ENCODE results near the gene SLC25A33. TPM values are rescaled to one million over a fixed set of nuclear protein-coding genes. Genes with fewer than 3 reads are reported as not detected.
"Not testable (repeated sequence)": the region's sequence is repeated elsewhere in the genome, so short reads cannot be mapped to it uniquely, and the experiment has no call there.

SLC25A33 gene, protein sequence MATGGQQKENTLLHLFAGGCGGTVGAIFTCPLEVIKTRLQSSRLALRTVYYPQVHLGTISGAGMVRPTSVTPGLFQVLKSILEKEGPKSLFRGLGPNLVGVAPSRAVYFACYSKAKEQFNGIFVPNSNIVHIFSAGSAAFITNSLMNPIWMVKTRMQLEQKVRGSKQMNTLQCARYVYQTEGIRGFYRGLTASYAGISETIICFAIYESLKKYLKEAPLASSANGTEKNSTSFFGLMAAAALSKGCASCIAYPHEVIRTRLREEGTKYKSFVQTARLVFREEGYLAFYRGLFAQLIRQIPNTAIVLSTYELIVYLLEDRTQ
- 3.7 TPM for total RNA-seq
- polyA plus RNA-seq: 2.8 TPM

GRCh38 chr1:9539165-9539828 lies at the start of gene SLC25A33:
TSS of gene SLC25A33 (plus strand) at chr1:9539465. CDS start at chr1:9539692, 227 bp downstream.
- H3K4me3 ChIP-seq (ENCODE audit: low read depth, low read length): peak within 1 kb of the TSS; percentile 76
- peak; percentile 96 for DNase-seq (ENCODE audit: extremely low spot score)
- under 1% methylated on average over 91 of the region's 92 CpGs for WGBS
- H3K4me1 ChIP-seq (ENCODE audit: insufficient read depth): no peaks in the 10 kb centered on the region
- H3K27ac ChIP-seq (ENCODE audit: low read depth): peak within 1 kb of the TSS; percentile 75
- H3K36me3 ChIP-seq (ENCODE audit: insufficient read depth): no peaks in the 10 kb centered on the region

DNA sequence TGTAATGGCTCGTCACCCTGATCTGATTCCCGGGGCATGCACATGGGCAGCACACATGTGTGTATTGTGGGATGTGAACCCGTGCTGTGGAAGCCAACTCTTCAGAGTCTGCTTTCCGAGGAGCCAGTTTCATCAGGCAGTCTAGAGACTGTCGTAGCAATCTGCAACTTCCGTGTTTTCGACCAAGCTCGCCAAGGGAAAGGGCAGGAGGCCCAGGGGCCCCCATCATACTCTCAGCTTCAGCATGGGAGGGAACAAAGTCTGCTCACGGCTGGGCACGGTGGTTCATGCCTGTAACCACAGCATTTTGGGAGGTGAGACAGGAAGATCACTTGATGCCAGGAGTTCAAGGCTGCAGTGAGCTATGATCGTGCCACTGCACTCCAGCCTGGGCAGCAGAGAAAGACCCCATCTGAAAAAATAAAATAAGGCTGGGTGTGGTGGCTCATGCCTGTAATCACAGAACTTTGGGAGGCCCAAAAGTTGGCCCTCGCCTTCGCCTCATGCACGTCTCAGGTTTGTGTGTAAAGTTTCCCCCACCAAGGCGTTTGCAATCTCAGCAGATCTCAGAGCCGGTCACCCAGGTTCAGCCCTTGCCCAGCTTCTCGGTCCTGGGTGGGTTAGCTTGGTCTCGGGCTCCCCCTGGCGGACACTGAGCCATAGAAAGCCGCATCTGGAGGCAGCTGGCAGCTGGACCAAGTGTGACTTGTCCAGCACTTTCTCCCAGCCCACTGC lies 48.5 kb upstream of the SLC25A33 start:
- WGBS: 43% methylated on average over 20 of the region's 20 CpGs
- DNase-seq (ENCODE audit: extremely low spot score): peak; percentile 20
- no peaks in the 10 kb centered on the region for H3K36me3 ChIP-seq (ENCODE audit: insufficient read depth)
- no peak overlapping the region for H3K27ac ChIP-seq (ENCODE audit: low read depth)
- H3K4me3 ChIP-seq (ENCODE audit: low read depth, low read length): no peak overlapping the region
- no peaks in the 10 kb centered on the region for H3K4me1 ChIP-seq (ENCODE audit: insufficient read depth)

DNA sequence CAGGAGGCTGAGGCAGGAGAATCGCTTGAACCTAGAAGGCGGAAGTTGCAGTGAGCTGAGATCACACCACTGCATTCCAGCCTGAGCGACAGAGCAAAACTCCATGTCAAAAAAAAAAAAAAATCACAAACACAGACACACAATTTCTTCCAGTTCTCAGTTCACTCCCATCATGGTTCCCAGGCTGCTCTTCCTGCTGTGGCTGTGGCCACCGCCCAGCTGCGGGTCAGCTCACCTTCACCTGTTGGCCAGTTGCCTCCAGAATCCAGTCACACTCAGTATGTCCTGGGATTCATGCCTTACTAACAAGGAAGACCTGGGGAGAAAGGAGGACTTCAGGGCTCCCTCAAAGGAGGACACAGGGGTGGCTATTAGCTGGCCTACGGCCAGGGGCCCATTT lies 45.9 kb upstream of the SLC25A33 start:
- 91% methylated on average over 6 of the region's 6 CpGs for WGBS

GRCh38 chr1:9494936-9495758 lies 44.1 kb upstream of the SLC25A33 start:
- H3K27ac ChIP-seq (ENCODE audit: low read depth): no peak overlapping the region
- DNase-seq (ENCODE audit: extremely low spot score): no peak
- H3K4me3 ChIP-seq (ENCODE audit: low read depth, low read length): no peak overlapping the region
- H3K4me1 ChIP-seq (ENCODE audit: insufficient read depth): no peaks in the 10 kb centered on the region
- no peaks in the 10 kb centered on the region for H3K36me3 ChIP-seq (ENCODE audit: insufficient read depth)
- WGBS: 11% methylated on average over 48 of the region's 48 CpGs

More for the DNA sequence above, 45.9 kb upstream of the SLC25A33 start:
- Histone ChIP-seq H3K4me3 (ENCODE audit: low read depth, low read length) (no peak overlapping the region), H3K36me3 (ENCODE audit: insufficient read depth) (no peaks in the 10 kb centered on the region), H3K4me1 (ENCODE audit: insufficient read depth) (no peaks in the 10 kb centered on the region), H3K27ac (ENCODE audit: low read depth) (no peak overlapping the region)
- no peak for DNase-seq (ENCODE audit: extremely low spot score)

GRCh38 chr1:9495854-9496374 lies 43.4 kb upstream of the SLC25A33 start:
- Histone ChIP-seq H3K4me1 (ENCODE audit: insufficient read depth) (no peaks in the 10 kb centered on the region), H3K4me3 (ENCODE audit: low read depth, low read length) (no peak overlapping the region), H3K36me3 (ENCODE audit: insufficient read depth) (no peaks in the 10 kb centered on the region), H3K27ac (ENCODE audit: low read depth) (no peak overlapping the region)
- DNase-seq (ENCODE audit: extremely low spot score): no peak
- WGBS: 86% methylated on average over 8 of the region's 8 CpGs

DNA sequence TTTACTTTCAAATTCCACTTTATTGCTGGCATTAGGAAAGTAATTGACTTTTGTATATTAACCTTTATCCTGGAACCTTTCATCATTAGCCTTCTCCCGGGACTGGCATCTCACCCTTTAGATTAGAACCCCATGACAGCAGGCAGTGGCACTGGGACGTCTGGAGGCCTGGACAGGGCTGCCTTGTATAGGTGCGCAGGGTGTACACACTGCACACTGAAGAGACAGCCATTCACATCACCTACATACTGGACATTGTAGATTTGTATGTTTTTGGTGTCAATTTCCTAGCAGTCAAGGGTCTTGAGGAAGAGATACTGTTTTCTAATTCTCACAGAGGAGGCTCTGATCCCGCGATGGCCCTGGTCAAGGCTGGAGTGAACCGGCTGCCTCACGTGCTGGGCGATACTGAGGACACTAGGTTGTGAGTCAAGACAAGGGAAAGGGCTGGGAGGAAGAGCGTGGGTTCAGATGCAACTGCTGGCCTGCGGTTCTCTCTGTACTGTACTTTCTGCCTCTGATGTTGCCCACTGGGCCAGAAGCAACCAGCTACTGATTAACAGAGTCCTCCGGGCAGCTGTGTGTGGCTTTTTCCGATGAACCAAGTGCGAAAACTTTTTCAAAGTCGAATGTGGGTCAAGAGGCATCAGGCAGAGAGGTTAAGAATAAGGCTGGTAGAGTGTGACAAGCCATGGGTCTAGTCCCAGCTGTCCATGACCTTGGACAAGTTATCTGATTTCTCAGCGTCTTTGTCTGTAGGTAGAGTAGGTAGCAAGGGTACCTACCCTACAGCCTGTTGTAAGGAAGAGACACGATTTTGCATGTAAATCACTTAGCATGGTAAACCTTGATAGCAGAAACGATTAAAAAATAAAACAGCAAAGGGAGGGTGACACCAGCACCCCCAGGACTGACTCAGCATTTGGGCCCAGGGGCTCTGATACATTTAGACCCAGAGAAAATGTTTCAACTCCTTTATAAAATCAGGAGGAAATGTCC lies 38.2 kb upstream of the SLC25A33 start:
- H3K4me1 ChIP-seq (ENCODE audit: insufficient read depth): no peaks in the 10 kb centered on the region
- DNase-seq (ENCODE audit: extremely low spot score): no peak
- no peak overlapping the region for H3K4me3 ChIP-seq (ENCODE audit: low read depth, low read length)
- H3K36me3 ChIP-seq (ENCODE audit: insufficient read depth): no peaks in the 10 kb centered on the region
- WGBS: 83% methylated on average over 17 of the region's 17 CpGs
- H3K27ac ChIP-seq (ENCODE audit: low read depth): no peak overlapping the region

DNA sequence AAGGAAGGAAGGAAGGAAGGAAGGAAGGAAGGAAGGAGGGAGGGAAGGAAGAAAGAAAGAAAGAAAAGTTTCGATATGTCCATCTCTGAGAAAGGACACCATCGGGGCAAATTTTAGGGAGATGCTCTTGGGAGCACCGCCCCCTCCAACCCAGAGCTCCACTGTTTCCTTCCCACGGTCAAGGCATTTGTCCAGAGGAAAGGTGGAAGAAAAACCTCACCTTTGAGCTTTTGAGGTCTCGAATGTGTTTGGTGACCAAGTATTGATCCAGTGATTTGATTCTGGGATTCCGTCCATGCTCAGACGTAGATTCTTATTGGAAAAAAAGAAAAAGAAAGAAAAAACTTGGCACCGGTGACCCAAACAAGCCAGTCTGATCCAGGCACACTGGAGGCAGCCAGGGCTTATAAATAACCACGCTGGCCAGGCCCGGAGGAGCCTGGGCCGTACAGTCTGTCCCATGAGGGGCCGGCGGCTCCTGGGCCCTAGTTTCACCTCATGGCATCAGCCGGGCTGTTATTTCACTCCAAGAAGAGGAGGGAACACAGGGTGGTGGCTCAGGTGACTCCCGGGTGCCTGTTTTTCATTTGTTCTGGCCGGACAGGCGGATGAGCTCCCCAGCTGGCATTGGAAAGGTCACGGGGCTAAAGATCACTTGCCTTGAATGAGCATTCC lies 36.1 kb upstream of the SLC25A33 start:
- Histone ChIP-seq H3K36me3 (ENCODE audit: insufficient read depth) (no peaks in the 10 kb centered on the region), H3K4me3 (ENCODE audit: low read depth, low read length) (no peak overlapping the region), H3K27ac (ENCODE audit: low read depth) (no peak overlapping the region), H3K4me1 (ENCODE audit: insufficient read depth) (no peaks in the 10 kb centered on the region)
- WGBS: 72% methylated on average over 18 of the region's 18 CpGs
- DNase-seq (ENCODE audit: extremely low spot score): no peak

DNA sequence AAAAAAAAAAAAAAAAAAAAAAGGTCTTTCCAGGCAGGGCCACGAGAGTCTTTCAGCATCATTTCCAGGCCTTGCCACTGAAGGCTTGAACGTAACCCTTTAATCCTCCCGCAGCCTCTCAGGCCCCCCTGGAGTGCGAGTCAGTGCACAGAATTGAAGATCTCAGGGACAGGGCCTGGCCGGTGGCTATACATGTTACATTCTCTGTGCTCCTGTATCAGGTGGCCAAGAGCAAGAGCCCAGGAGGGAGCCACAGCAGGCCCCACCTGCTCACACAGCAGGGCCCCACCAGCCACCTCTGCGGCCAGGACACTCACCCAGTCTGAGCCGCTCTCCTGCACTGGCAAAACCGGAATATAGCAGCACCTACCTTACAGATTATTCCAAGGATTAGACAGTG lies 34.1 kb upstream of the SLC25A33 start:
- DNase-seq (ENCODE audit: extremely low spot score): no peak
- Histone ChIP-seq H3K4me3 (ENCODE audit: low read depth, low read length) (no peak overlapping the region), H3K27ac (ENCODE audit: low read depth) (no peak overlapping the region), H3K4me1 (ENCODE audit: insufficient read depth) (no peaks in the 10 kb centered on the region), H3K36me3 (ENCODE audit: insufficient read depth) (no peaks in the 10 kb centered on the region)
- 79% methylated on average over 8 of the region's 8 CpGs for WGBS

DNA sequence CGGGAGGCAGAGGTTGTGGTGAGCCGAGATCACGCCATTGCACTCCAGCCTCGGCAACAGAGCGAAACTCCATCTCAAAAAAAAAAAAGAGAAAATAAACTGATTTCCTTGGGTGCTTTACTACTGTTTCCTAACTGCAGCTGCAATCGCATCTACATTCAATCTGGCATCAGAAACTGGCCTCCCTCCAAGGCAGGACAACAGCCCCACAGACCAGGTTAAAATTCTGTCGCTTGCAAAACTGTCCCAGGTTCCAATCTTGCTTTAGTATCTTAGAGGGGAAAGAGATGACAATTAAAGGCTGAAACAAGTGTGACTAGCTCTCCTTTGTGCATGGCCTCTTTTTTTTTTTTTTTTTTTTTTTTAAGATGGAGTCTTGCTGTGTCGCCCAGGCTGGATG lies 32.4 kb upstream of the SLC25A33 start:
- no peak overlapping the region for H3K4me3 ChIP-seq (ENCODE audit: low read depth, low read length)
- 83% methylated on average over 8 of the region's 8 CpGs for WGBS
- H3K36me3 ChIP-seq (ENCODE audit: insufficient read depth): no peaks in the 10 kb centered on the region
- H3K4me1 ChIP-seq (ENCODE audit: insufficient read depth): no peaks in the 10 kb centered on the region
- no peak overlapping the region for H3K27ac ChIP-seq (ENCODE audit: low read depth)
- no peak for DNase-seq (ENCODE audit: extremely low spot score)

DNA sequence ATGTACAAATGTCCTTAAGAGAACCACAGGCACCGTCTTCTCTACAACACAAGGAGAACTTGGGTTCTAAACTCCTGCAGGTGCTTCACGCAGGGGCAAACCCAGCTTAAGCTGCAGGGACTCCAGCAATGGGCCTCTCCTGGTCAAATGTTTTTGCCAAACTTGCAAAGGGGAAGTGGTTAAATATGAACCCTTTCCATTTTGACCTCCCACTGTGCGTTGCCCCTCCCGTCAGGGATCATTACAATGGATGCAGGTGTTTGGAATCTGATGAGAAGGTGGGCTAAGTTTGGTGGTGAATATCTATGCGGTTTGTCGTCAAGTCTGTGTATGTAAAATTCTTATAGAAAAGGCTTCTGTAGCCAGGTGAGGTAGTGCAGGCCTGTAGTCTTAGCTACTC lies 29.1 kb upstream of the SLC25A33 start:
- no peaks in the 10 kb centered on the region for H3K36me3 ChIP-seq (ENCODE audit: insufficient read depth)
- no peaks in the 10 kb centered on the region for H3K4me1 ChIP-seq (ENCODE audit: insufficient read depth)
- no peak overlapping the region for H3K4me3 ChIP-seq (ENCODE audit: low read depth, low read length)
- DNase-seq (ENCODE audit: extremely low spot score): no peak
- no peak overlapping the region for H3K27ac ChIP-seq (ENCODE audit: low read depth)
- WGBS: 89% methylated on average over 6 of the region's 6 CpGs

GRCh38 chr1:9515550-9515949 lies 23.7 kb upstream of the SLC25A33 start:
- H3K36me3 ChIP-seq (ENCODE audit: insufficient read depth); H3K27ac ChIP-seq (ENCODE audit: low read depth); DNase-seq (ENCODE audit: extremely low spot score); H3K4me3 ChIP-seq (ENCODE audit: low read depth, low read length); H3K4me1 ChIP-seq (ENCODE audit: insufficient read depth): not testable (repeated sequence)
- 88% methylated on average over 9 of the region's 9 CpGs for whole genome bisulfite sequencing
